Activated T-helper 1 cell treated with anti-CD3 and anti-CD28 coated beads, Interleukin-12 subunit alpha, Interleukin-12 subunit beta, Interleukin-2, Interleukin-4 antibody, amounts not matched to agents 30 ng/mL and 10 ng/mL and 1 ng/mL, durations not matched to agents 14 hours and 24 hours and 36 hours (primary cell): Measurements from ENCODE around the gene LAMB4. TPM values are rescaled to one million over a fixed set of nuclear protein-coding genes. Genes with fewer than 3 reads are reported as not detected.

Source experiments
- DNase-seq: peaks from one replicate; pipeline ENCODE4 v3.0.0; 2021; ENCODE audit warnings: low spot score
- H3K27ac Mint-ChIP-seq: one replicate; pipeline ENCODE4 v1.8.0; 2021; ENCODE audit warnings: mild to moderate bottlenecking, mixed read lengths
- H3K27me3 Mint-ChIP-seq: one replicate; pipeline ENCODE4 v1.8.0; 2022; ENCODE audit warnings: mild to moderate bottlenecking, moderate library complexity, mixed read lengths; ENCODE audit not compliant: insufficient read depth
- H3K36me3 Mint-ChIP-seq: one replicate; pipeline ENCODE4 v1.8.0; 2021; ENCODE audit warnings: low read depth, mixed read lengths
- H3K4me1 Mint-ChIP-seq: one replicate; pipeline ENCODE4 v1.8.0; 2021; ENCODE audit warnings: low read depth, mixed read lengths
- H3K4me3 Mint-ChIP-seq: one replicate; pipeline ENCODE4 v1.8.0; 2021; ENCODE audit warnings: mild to moderate bottlenecking, moderate library complexity, mixed read lengths
- H3K9me3 Mint-ChIP-seq: one replicate; pipeline ENCODE4 v1.8.0; 2021; ENCODE audit warnings: mixed read lengths
- intact Hi-C: fragments of 100-400 bp; cut with micrococcal nuclease; formaldehyde crosslinking; loops from one replicate; pipeline ENCODE4 v1.15.1; 2024
- total RNA-seq: library from RNA; stranded (reverse); gene quantifications from 2 replicates; pipeline ENCODE4 v1.2.3, GENCODE V29; 2022

The LAMB4 gene
- total RNA-seq, 1 donor from 2014 or later, result not detected

DNA sequence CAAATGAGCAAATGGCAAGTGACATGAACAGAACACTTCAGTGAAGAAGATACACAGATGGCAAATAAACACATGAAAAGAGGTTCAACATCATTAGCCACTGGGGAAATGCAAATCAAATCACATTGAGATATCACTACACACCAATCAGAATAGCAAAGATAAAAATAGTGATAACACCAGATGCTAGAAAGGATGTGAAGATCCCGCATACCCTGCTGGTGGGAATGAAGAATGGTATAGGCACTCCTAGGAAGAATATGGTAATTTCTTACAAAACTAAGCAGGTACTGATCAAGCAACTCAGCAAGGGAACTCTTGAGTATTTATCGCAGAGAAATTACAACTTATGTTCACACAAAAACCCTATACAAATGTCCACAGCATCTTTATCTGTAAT, 11.2 kb downstream of the LAMB4 start:
- Mint-ChIP-seq H3K36me3 (no peaks in the 10 kb centered on the region), H3K9me3 (no peaks in the 10 kb centered on the region), H3K27me3 (peaks cover 10% of the 10 kb centered on the region), H3K27ac (no peak overlapping the region), H3K4me3 (no peak overlapping the region), H3K4me1 (no peaks in the 10 kb centered on the region)
- intact Hi-C loops, result no loop called here
- DNase-seq, result no peak

GRCh38 chr7:108114117-108114841, 15.9 kb downstream of the LAMB4 start:
- Mint-ChIP-seq H3K4me3 (no peak overlapping the region), H3K36me3 (no peaks in the 10 kb centered on the region), H3K9me3 (no peaks in the 10 kb centered on the region), H3K4me1 (no peaks in the 10 kb centered on the region), H3K27ac (no peak overlapping the region), H3K27me3 (peaks cover 16% of the 10 kb centered on the region)
- intact Hi-C loops, result loop anchor here (1.0 kb wide), 1 partner anchor 32 kb away; no protein-coding TSS in a partner anchor
- DNase-seq, result no peak

DNA sequence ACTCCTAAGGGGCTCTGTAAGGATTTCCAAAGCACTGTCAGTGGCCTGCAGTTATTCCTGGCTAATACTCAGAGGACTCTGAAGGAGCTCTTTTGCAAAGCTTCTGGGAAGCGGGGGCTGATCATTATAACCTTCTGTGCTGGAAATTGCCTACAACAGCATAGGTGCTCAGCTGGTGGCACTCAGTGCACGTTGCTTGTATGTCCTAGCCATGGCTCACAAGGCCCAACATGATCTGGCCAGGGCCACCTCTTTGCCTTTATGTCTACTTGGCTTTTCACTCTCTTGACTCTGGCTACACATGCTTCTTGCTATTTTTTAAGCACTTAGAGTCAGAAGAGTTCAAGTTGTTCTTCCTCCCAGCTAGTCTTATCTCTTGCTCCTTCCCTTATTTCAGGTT, 17.5 kb downstream of the LAMB4 start:
- Mint-ChIP-seq H3K4me1 (no peaks in the 10 kb centered on the region), H3K9me3 (no peaks in the 10 kb centered on the region), H3K27me3 (peaks cover 14% of the 10 kb centered on the region), H3K4me3 (no peak overlapping the region), H3K27ac (no peak overlapping the region), H3K36me3 (no peaks in the 10 kb centered on the region)
- intact Hi-C loops, result no loop called here
- DNase-seq, result no peak

GRCh38 chr7:108109221-108109908, 20.8 kb downstream of the LAMB4 start:
- Mint-ChIP-seq H3K27ac (no peak overlapping the region), H3K4me1 (no peaks in the 10 kb centered on the region), H3K9me3 (no peaks in the 10 kb centered on the region), H3K4me3 (no peak overlapping the region), H3K27me3 (peaks cover 11% of the 10 kb centered on the region), H3K36me3 (no peaks in the 10 kb centered on the region)
- no peak for DNase-seq
- intact Hi-C loops, result loop anchor here (1.0 kb wide), 1 partner anchor 37 kb away; no protein-coding TSS in a partner anchor

DNA sequence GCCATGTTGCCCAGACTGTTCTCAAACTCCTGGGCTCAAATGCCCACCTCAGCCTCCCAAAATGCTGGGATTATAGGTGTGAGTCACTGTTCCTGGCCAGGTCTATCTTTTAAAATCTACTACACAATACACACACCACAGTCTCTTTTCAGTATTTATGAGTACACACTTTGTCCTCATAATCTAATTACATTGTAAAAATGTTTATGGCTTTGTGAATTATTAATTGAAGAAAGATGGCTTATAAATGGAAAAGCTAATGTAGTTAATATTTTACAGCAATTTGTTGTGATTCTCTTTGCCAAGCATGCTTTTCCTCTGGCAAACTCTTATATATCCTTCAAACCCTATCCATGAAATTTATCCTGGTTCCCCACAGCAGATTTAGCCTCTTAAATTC, 22.0 kb downstream of the LAMB4 start:
- intact Hi-C loops, result no loop called here
- H3K4me3 Mint-ChIP-seq, result no peak overlapping the region
- H3K27ac Mint-ChIP-seq, result no peak overlapping the region
- no peaks in the 10 kb centered on the region for H3K4me1 Mint-ChIP-seq
- peaks cover 11% of the 10 kb centered on the region for H3K27me3 Mint-ChIP-seq
- H3K9me3 Mint-ChIP-seq, result no peaks in the 10 kb centered on the region
- no peaks in the 10 kb centered on the region for H3K36me3 Mint-ChIP-seq
- no peak for DNase-seq

GRCh38 chr7:108104324-108104723, 25.8 kb downstream of the LAMB4 start:
- Mint-ChIP-seq H3K9me3 (no peaks in the 10 kb centered on the region), H3K4me1 (no peaks in the 10 kb centered on the region), H3K27ac (no peak overlapping the region), H3K27me3 (peaks cover 8% of the 10 kb centered on the region), H3K36me3 (no peaks in the 10 kb centered on the region), H3K4me3 (no peak overlapping the region)
- no peak for DNase-seq
- intact Hi-C loops, result no loop called here

DNA sequence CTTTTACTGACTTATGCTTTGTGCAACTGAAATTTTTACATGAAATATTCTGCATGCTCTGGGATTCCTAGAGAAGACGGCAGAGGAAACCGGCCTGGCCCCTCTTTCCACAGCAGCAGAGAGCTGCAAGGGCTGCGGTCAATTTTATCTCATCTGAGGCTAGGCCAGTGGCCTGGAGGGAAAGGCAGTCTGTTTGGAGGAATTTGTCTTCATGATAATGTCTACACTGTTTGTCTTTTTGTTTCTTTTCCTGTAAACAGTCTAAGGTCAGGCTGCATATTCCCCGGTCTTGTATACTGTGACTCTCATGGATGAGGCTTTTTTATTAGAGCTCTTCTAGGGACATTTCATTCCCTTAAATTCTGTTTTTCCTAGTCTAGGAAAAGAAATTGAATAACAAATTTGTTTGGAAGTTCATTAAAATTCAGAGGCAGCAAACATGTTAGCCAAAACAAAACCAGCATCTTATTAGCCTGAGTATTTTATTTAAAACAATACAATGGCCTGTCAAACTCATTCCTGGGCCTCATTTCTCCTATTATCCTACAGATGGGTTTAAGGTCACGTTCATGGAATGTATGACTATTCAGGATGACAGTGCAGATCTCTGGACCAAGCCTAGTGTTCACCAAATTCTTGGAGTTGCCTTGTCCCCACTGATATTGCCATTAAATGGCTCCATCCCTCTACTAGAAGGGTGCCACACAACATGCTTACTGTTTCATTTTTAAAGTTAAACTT, 26.4 kb downstream of the LAMB4 start:
- DNase-seq, result no peak
- Mint-ChIP-seq H3K27ac (no peak overlapping the region), H3K36me3 (no peaks in the 10 kb centered on the region), H3K4me1 (no peaks in the 10 kb centered on the region), H3K4me3 (no peak overlapping the region), H3K9me3 (no peaks in the 10 kb centered on the region), H3K27me3 (peaks cover 8% of the 10 kb centered on the region)
- intact Hi-C loops, result no loop called here

- DNase-seq, result no peak
- no peak overlapping the region for H3K4me3 Mint-ChIP-seq
- H3K36me3 Mint-ChIP-seq, result no peaks in the 10 kb centered on the region
- intact Hi-C loops, result no loop called here
- H3K27ac Mint-ChIP-seq, result no peak overlapping the region
- no peaks in the 10 kb centered on the region for H3K4me1 Mint-ChIP-seq
- H3K9me3 Mint-ChIP-seq, result no peaks in the 10 kb centered on the region
- peaks cover 8% of the 10 kb centered on the region for H3K27me3 Mint-ChIP-seq
Observed at GRCh38 chr7:108102671-108103312, 27.4 kb downstream of the LAMB4 start.

GRCh38 chr7:108101759-108102158, 28.4 kb downstream of the LAMB4 start:
- Mint-ChIP-seq H3K4me3 (no peak overlapping the region), H3K9me3 (no peaks in the 10 kb centered on the region), H3K27ac (no peak overlapping the region), H3K4me1 (no peaks in the 10 kb centered on the region), H3K27me3 (peaks cover 8% of the 10 kb centered on the region), H3K36me3 (no peaks in the 10 kb centered on the region)
- intact Hi-C loops, result no loop called here
- DNase-seq, result no peak

- intact Hi-C loops, result no loop called here
- DNase-seq, result no peak
- Mint-ChIP-seq H3K36me3 (no peaks in the 10 kb centered on the region), H3K4me3 (no peak overlapping the region), H3K27ac (no peak overlapping the region), H3K9me3 (no peaks in the 10 kb centered on the region), H3K27me3 (peaks cover 10% of the 10 kb centered on the region), H3K4me1 (no peaks in the 10 kb centered on the region)
Observed at GRCh38 chr7:108099713-108100112, 30.4 kb downstream of the LAMB4 start.

DNA sequence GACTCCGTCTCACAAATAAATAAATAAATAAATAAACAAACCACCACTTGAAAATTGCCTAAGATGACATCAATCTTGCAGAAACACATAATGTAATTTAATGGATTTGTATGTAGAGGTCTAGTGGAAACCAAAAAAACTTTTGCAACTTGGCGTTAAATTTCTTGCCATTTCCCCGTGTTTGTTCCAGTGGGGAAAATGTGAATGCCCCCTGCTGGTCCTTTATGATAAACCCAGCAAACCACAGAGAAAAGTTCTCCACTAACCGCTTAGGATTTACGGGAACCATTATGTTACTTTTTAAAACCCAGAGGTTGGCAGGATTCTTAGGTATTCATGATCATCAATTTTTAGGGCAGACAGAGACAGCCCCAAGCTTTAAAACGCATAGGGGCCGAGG, 32.5 kb downstream of the LAMB4 start:
- Mint-ChIP-seq H3K36me3 (no peaks in the 10 kb centered on the region), H3K4me3 (no peak overlapping the region), H3K27ac (no peak overlapping the region), H3K27me3 (peaks cover 13% of the 10 kb centered on the region), H3K4me1 (no peaks in the 10 kb centered on the region), H3K9me3 (no peaks in the 10 kb centered on the region)
- intact Hi-C loops, result no loop called here
- no peak for DNase-seq

DNA sequence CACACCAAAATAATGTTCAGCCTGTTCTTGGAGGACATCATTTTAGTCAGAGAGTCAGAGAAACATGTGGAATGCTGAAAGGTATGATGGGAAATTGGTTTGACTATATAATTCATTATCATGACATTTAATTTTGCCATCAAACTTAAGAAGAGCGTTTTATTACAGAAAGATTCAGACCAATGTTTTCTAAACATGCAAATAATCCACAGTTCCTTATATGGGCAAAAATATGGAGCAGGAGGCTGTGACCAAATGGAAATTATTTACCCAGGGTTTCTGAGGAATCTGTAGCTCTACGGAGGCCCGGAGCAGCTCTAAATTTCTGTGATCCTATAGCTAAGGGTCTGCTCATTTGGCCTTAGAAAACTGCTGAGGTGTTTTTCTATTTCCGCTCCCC, 33.2 kb downstream of the LAMB4 start:
- no peaks in the 10 kb centered on the region for H3K36me3 Mint-ChIP-seq
- intact Hi-C loops, result no loop called here
- H3K27ac Mint-ChIP-seq, result no peak overlapping the region
- DNase-seq, result no peak
- no peak overlapping the region for H3K4me3 Mint-ChIP-seq
- peaks cover 13% of the 10 kb centered on the region for H3K27me3 Mint-ChIP-seq
- no peaks in the 10 kb centered on the region for H3K9me3 Mint-ChIP-seq
- H3K4me1 Mint-ChIP-seq, result no peaks in the 10 kb centered on the region
